Measurements from ENCODE around the gene HERPUD1.
"Not testable (repeated sequence)": the region's sequence is repeated elsewhere in the genome, so short reads cannot be mapped to it uniquely, and the experiment has no call there.

HERPUD1 gene

GRCh38 chr16:56961851-56962281 lies 29.9 kb downstream of the HERPUD1 start, which contains the start of gene CETP:
Gene CETP, plus strand, starts transcription at chr16:56961950. Its CDS starts 30 bp downstream, at chr16:56961980.
- DNase-seq, result no peak

GRCh38 chr16:56964243-56965148 lies 32.6 kb downstream of the HERPUD1 start:
- peak; percentile 97 for DNase-seq

- DNase-seq, result no peak
Observed at GRCh38 chr16:56965149-56966092, 33.5 kb downstream of the HERPUD1 start.

GRCh38 chr16:56966093-56966475 lies 34.1 kb downstream of the HERPUD1 start:
- DNase-seq, result no peak

GRCh38 chr16:56967733-56968132 lies 35.8 kb downstream of the HERPUD1 start:
- DNase-seq, result no peak

GRCh38 chr16:56969769-56970168 lies 37.8 kb downstream of the HERPUD1 start:
- DNase-seq, result no peak

- DNase-seq, result no peak
Observed at GRCh38 chr16:56970934-56971767, 39.2 kb downstream of the HERPUD1 start.

GRCh38 chr16:56971768-56972043 lies 39.8 kb downstream of the HERPUD1 start:
- DNase-seq, result no peak

GRCh38 chr16:56972403-56973293 lies 40.7 kb downstream of the HERPUD1 start:
- no peak for DNase-seq

- DNase-seq, result no peak
Observed at GRCh38 chr16:56973294-56973689, 41.4 kb downstream of the HERPUD1 start.

- not testable (repeated sequence) for DNase-seq
Observed at GRCh38 chr16:56973899-56974298, 42.0 kb downstream of the HERPUD1 start.

- no peak for DNase-seq
Observed at GRCh38 chr16:56974549-56975300, 42.8 kb downstream of the HERPUD1 start.

GRCh38 chr16:56975714-56976113 lies 43.8 kb downstream of the HERPUD1 start:
- no peak for DNase-seq

GRCh38 chr16:56977216-56977615 lies 45.3 kb downstream of the HERPUD1 start:
- no peak for DNase-seq

- no peak for DNase-seq
Observed at GRCh38 chr16:56977823-56978430, 46.0 kb downstream of the HERPUD1 start.

GRCh38 chr16:56980201-56980535 lies 48.2 kb downstream of the HERPUD1 start:
- DNase-seq, result no peak

GRCh38 chr16:56980792-56981724 lies 49.1 kb downstream of the HERPUD1 start:
- DNase-seq, result no peak

- DNase-seq, result no peak
Observed at GRCh38 chr16:56981729-56982271, 49.9 kb downstream of the HERPUD1 start.

GRCh38 chr16:56982695-56983094 lies 50.8 kb downstream of the HERPUD1 start:
- no peak for DNase-seq

All from stimulated activated CD4-positive, alpha-beta T cell treated with anti-CD3 and anti-CD28 coated beads, Interleukin-15, amount 100 ng/mL, for 24 hours (primary cell).